GM23338 (cell line): ENCODE data around the gene TIGD7. TPM values are rescaled to one million over a fixed set of nuclear protein-coding genes. Genes with fewer than 3 reads are reported as not detected.

Experiments
- ATAC-seq: fragments of 200-7000 bp; cut with Tn5 transposase; 3 replicates; pipeline ENCODE4 v1.9.1; 2020
- DNase-seq: peaks from one replicate; pipeline ENCODE4 v3.0.0-alpha.2; 2015; ENCODE audit warnings: low spot score
- H2AFZ ChIP-seq: fragments of 200-600 bp; sonication (generic); 2 replicates; pipeline ENCODE4 v1.8.0; 2016; ENCODE audit warnings: antibody characterized with exemption, mild to moderate bottlenecking, moderate library complexity
- H3F3A ChIP-seq: fragments of 200-600 bp; sonication (generic); replicated peaks from 2 replicates; pipeline ENCODE4 v1.8.0; 2017; ENCODE audit warnings: antibody characterized with exemption, mixed run types, low read depth
- H3K27ac ChIP-seq: fragments of 200-600 bp; sonication (generic); 2 replicates; pipeline ENCODE4 v1.6.1; 2016; ENCODE audit warnings: low read depth
- H3K27me3 ChIP-seq: fragments of 200-600 bp; sonication (generic); 2 replicates; pipeline ENCODE4 v1.8.0; 2016; ENCODE audit warnings: mild to moderate bottlenecking, mixed run types, moderate library complexity; ENCODE audit not compliant: insufficient read depth
- H3K36me3 ChIP-seq: fragments of 200-600 bp; sonication (generic); 2 replicates; pipeline ENCODE4 v1.8.0; 2016; ENCODE audit warnings: mild to moderate bottlenecking; ENCODE audit not compliant: insufficient read depth
- H3K4me1 ChIP-seq: fragments of 200-600 bp; sonication (generic); 2 replicates; pipeline ENCODE4 v1.8.0; 2016; ENCODE audit warnings: mild to moderate bottlenecking, moderate library complexity; ENCODE audit not compliant: insufficient read depth
- H3K4me2 ChIP-seq: fragments of 200-600 bp; sonication (generic); 2 replicates; pipeline ENCODE4 v1.7.1; 2017; ENCODE audit warnings: mixed run types
- H3K4me3 ChIP-seq: fragments of 200-600 bp; sonication (generic); 2 replicates; pipeline ENCODE4 v1.6.1; 2016; ENCODE audit warnings: mixed run types
- H3K79me2 ChIP-seq: fragments of 200-600 bp; sonication (generic); replicated peaks from 2 replicates; pipeline ENCODE4 v1.8.0; 2017; ENCODE audit warnings: mild to moderate bottlenecking; ENCODE audit not compliant: insufficient read depth
- H3K9me2 ChIP-seq: fragments of 200-600 bp; sonication (generic); 2 replicates; pipeline ENCODE4 v1.8.0; 2017; ENCODE audit not compliant: insufficient read depth
- H4K20me1 ChIP-seq: fragments of 200-600 bp; sonication (generic); replicated peaks from 2 replicates; pipeline ENCODE4 v1.8.0; 2017; ENCODE audit warnings: mild to moderate bottlenecking; ENCODE audit not compliant: insufficient read depth
- H3K27ac Mint-ChIP-seq: 2 replicates; pipeline ENCODE4 v1.8.0; 2020; ENCODE audit warnings: inconsistent platforms, mild to moderate bottlenecking, moderate library complexity, mixed read lengths
- H3K27me3 Mint-ChIP-seq: 3 replicates; pipeline ENCODE4 v1.8.0; 2022; ENCODE audit warnings: low read depth, mild to moderate bottlenecking, moderate library complexity, mixed read lengths, inconsistent platforms; ENCODE audit not compliant: insufficient read depth, poor library complexity
- H3K36me3 Mint-ChIP-seq: 3 replicates; pipeline ENCODE4 v1.8.0; 2021; ENCODE audit warnings: low read depth, mild to moderate bottlenecking, inconsistent platforms, moderate library complexity, mixed read lengths
- H3K4me1 Mint-ChIP-seq: 3 replicates; pipeline ENCODE4 v1.8.0; 2020; ENCODE audit warnings: mild to moderate bottlenecking, inconsistent platforms, mixed read lengths
- H3K4me3 Mint-ChIP-seq: 3 replicates; pipeline ENCODE4 v1.8.0; 2021; ENCODE audit warnings: moderate library complexity, mild to moderate bottlenecking, inconsistent platforms, mixed read lengths
- H3K9me3 Mint-ChIP-seq: 3 replicates; pipeline ENCODE4 v1.8.0; 2020; ENCODE audit warnings: moderate library complexity, mild to moderate bottlenecking, inconsistent platforms, mixed read lengths
- CREB1 ChIP-seq: fragments of 250-450 bp; sonication (Bioruptor Pico); IDR thresholded peaks from 2 replicates; pipeline ENCODE4 v1.5.0; 2020; ENCODE audit warnings: low read depth, mild to moderate bottlenecking, moderate library complexity
- EZH2phosphoT487 ChIP-seq: fragments of 200-600 bp; sonication (generic); IDR thresholded peaks from one replicate; pipeline ENCODE4 v1.8.1; 2018; ENCODE audit warnings: antibody characterized with exemption; ENCODE audit not compliant: unreplicated experiment
- JUNB ChIP-seq: IDR thresholded peaks from one replicate; pipeline ENCODE4 v1.6.1; 2016; ENCODE audit warnings: antibody characterized with exemption; ENCODE audit not compliant: unreplicated experiment
- NANOG ChIP-seq: IDR thresholded peaks from 2 replicates; pipeline ENCODE4 v1.6.1; 2016; ENCODE audit warnings: antibody characterized with exemption, borderline replicate concordance
- POLR2AphosphoS5 ChIP-seq: IDR thresholded peaks from 2 replicates; pipeline ENCODE4 v1.6.1; 2016; ENCODE audit warnings: antibody characterized with exemption, low read depth
- STAT1 ChIP-seq: IDR thresholded peaks from one replicate; pipeline ENCODE4 v1.6.1; 2016; ENCODE audit warnings: antibody characterized with exemption; ENCODE audit not compliant: unreplicated experiment
- ZNF114 ChIP-seq: fragments of 250-450 bp; sonication (Bioruptor Pico); IDR thresholded peaks from 2 replicates; pipeline ENCODE4 v1.5.0; 2020; ENCODE audit warnings: mild to moderate bottlenecking, moderate library complexity
- ZNF331 ChIP-seq: fragments of 250-450 bp; sonication (Bioruptor Pico); IDR thresholded peaks from 2 replicates; pipeline ENCODE4 v1.5.0; 2020; ENCODE audit warnings: low read depth, mild to moderate bottlenecking, moderate library complexity
- polyA plus RNA-seq: library from polyadenylated mRNA; unstranded; fragments of >200 nt; fragmentation: Nextera tagmentation; extraction: Ambion mirVana; gene quantifications from 2 replicates; pipeline ENCODE4 v1.2.1, GENCODE V29; 2016
- total RNA-seq: library from RNA; depleted of rRNA; stranded (reverse); fragments of >200 nt; shearing (Covaris generic); gene quantifications from 2 replicates; pipeline ENCODE4 v1.2.3, GENCODE V29; 2014
- TF ChIP-seq, protein P1 (sequence below): IDR thresholded peaks from one replicate; pipeline ENCODE4 v1.6.1; 2018; ENCODE audit warnings: antibody characterized with exemption; ENCODE audit not compliant: unreplicated experiment
- TF ChIP-seq, protein P2 (sequence below), 2 experiments: fragments of 200-600 bp in 1 of 2; sonication (generic) in 1 of 2; conservative IDR thresholded peaks; 2 replicates each; pipeline versions ENCODE4 v1.5.1 to v1.6.1; 2016 to 2017; ENCODE audit warnings: antibody characterized with exemption in 2 of 2, low read depth in 2 of 2, mild to moderate bottlenecking in 2 of 2, moderate library complexity in 1 of 2

Gene TIGD7
- total and polyA plus RNA-seq, 2 experiments from 2014 or later = 3.9 to 8.0 TPM

DNA sequence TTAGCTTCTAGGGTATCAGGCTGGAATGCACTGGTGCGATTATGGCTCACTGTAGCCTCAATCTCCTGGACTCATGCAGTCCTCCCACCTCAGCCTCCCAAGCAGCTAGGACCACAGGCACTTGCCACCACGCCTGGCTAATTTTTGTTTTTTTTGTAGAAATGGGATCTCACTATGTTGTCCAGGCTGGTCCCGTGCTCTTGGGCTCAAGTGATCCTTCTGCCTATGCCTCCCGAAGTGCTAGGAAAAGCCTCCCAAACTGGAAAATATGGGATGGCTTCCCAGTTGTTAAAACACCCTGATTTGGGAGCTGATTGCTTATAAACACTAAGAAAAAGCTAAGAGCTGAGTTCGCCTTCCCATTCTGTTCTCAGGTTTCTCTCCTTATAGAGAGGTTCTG, 28.6 kb downstream of the TIGD7 start:
- no peak overlapping the region for H2AFZ ChIP-seq
- no peaks in the 10 kb centered on the region for H3K79me2 ChIP-seq
- H3K4me2 ChIP-seq = no peak overlapping the region
- DNase-seq (no peak), ATAC-seq (no peak)
- no peaks in the 10 kb centered on the region for H3K36me3 ChIP-seq
- H3K4me1 Mint-ChIP-seq = no peaks in the 10 kb centered on the region; the same call in 2 of the 3 replicates
- peaks cover 2% of the 10 kb centered on the region; the same call in 1 of the 2 replicates for H3K4me1 ChIP-seq
- peaks cover 18% of the 10 kb centered on the region for H3K9me3 Mint-ChIP-seq
- 0 out of 2 replicates have a peak, but pooled peaks cover 16% of the 10 kb centered on the region for H3K27me3 ChIP-seq
- H3K9me2 ChIP-seq = peaks cover 4% of the 10 kb centered on the region; the same call in 1 of the 2 replicates
- no peak overlapping the region for H3K27ac ChIP-seq
- no peaks in the 10 kb centered on the region for H3F3A ChIP-seq
- TF ChIP-seq NANOG = no peak
- TF ChIP-seq POLR2AphosphoS5 = no peak
- no peak for TF ChIP-seq EZH2phosphoT487
- TF ChIP-seq CREB1 (CRISPR knock-in tag) = no peak
- no peak for TF ChIP-seq STAT1
- TF ChIP-seq ZNF331 = no peak
- H4K20me1 ChIP-seq = no peaks in the 10 kb centered on the region
- no peaks in the 10 kb centered on the region for H3K36me3 Mint-ChIP-seq
- no peak overlapping the region for H3K4me3 ChIP-seq
- no peak overlapping the region for H3K4me3 Mint-ChIP-seq
- H3K27me3 Mint-ChIP-seq = peaks cover 5% of the 10 kb centered on the region
- no peak overlapping the region for H3K27ac Mint-ChIP-seq

DNA sequence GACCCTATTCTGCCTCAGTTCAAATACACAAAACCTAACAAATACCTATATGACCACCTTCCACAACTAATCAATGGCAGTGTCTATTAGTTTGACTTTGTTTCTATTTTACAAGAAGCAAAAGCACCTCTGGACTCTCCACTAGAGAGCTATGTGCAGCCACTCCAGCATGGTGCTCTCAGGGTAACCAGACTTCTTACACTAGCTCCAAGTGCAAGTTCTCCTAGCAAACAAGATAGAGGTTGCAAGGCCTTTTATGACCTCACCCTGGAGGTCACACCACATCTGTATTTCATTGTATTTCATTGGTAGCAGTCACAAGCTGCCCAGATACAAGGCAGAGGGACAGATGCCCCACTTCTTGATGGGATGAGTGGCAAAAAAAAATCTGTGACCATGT, 30.3 kb downstream of the TIGD7 start:
- Mint-ChIP-seq H3K36me3 (no peaks in the 10 kb centered on the region), H3K4me3 (no peak overlapping the region), H3K27me3 (peaks cover 2% of the 10 kb centered on the region), H3K4me1 (no peaks in the 10 kb centered on the region), H3K9me3 (peaks cover 28% of the 10 kb centered on the region), H3K27ac (no peak overlapping the region)
- Histone ChIP-seq H3K27ac (no peak overlapping the region), H3K9me2 (peaks cover 4% of the 10 kb centered on the region; the same call in 1 of the 2 replicates), H3K4me3 (no peak overlapping the region), H3F3A (no peaks in the 10 kb centered on the region), H3K4me1 (no peaks in the 10 kb centered on the region), H3K4me2 (no peak overlapping the region), H3K79me2 (no peaks in the 10 kb centered on the region), H2AFZ (no peak overlapping the region), H3K36me3 (no peaks in the 10 kb centered on the region), H3K27me3 (0 out of 2 replicates have a peak, but pooled peaks cover 12% of the 10 kb centered on the region), H4K20me1 (no peaks in the 10 kb centered on the region)
- TF ChIP-seq, protein P1, sequence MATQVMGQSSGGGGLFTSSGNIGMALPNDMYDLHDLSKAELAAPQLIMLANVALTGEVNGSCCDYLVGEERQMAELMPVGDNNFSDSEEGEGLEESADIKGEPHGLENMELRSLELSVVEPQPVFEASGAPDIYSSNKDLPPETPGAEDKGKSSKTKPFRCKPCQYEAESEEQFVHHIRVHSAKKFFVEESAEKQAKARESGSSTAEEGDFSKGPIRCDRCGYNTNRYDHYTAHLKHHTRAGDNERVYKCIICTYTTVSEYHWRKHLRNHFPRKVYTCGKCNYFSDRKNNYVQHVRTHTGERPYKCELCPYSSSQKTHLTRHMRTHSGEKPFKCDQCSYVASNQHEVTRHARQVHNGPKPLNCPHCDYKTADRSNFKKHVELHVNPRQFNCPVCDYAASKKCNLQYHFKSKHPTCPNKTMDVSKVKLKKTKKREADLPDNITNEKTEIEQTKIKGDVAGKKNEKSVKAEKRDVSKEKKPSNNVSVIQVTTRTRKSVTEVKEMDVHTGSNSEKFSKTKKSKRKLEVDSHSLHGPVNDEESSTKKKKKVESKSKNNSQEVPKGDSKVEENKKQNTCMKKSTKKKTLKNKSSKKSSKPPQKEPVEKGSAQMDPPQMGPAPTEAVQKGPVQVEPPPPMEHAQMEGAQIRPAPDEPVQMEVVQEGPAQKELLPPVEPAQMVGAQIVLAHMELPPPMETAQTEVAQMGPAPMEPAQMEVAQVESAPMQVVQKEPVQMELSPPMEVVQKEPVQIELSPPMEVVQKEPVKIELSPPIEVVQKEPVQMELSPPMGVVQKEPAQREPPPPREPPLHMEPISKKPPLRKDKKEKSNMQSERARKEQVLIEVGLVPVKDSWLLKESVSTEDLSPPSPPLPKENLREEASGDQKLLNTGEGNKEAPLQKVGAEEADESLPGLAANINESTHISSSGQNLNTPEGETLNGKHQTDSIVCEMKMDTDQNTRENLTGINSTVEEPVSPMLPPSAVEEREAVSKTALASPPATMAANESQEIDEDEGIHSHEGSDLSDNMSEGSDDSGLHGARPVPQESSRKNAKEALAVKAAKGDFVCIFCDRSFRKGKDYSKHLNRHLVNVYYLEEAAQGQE = no peak
- no peak for TF ChIP-seq JUNB
- no peak for TF ChIP-seq ZNF331
- no peak for TF ChIP-seq ZNF114
- TF ChIP-seq, protein P2, sequence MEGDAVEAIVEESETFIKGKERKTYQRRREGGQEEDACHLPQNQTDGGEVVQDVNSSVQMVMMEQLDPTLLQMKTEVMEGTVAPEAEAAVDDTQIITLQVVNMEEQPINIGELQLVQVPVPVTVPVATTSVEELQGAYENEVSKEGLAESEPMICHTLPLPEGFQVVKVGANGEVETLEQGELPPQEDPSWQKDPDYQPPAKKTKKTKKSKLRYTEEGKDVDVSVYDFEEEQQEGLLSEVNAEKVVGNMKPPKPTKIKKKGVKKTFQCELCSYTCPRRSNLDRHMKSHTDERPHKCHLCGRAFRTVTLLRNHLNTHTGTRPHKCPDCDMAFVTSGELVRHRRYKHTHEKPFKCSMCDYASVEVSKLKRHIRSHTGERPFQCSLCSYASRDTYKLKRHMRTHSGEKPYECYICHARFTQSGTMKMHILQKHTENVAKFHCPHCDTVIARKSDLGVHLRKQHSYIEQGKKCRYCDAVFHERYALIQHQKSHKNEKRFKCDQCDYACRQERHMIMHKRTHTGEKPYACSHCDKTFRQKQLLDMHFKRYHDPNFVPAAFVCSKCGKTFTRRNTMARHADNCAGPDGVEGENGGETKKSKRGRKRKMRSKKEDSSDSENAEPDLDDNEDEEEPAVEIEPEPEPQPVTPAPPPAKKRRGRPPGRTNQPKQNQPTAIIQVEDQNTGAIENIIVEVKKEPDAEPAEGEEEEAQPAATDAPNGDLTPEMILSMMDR (conservative IDR thresholded peaks at IDR 0.05; ENCODE audit: low read depth in 2 of 2) = no peak
- no peak for DNase-seq
- ATAC-seq = no peak
